Measurements from ENCODE around the gene RNF32.
"Not testable (repeated sequence)": the region's sequence is repeated elsewhere in the genome, so short reads cannot be mapped to it uniquely, and the experiment has no call there.

- not testable (repeated sequence) for TF ChIP-seq TCF7 (CRISPR knock-in tag; IDR thresholded peaks at IDR 0.05; ENCODE audit: low read depth)
- TF ChIP-seq, protein P1, sequence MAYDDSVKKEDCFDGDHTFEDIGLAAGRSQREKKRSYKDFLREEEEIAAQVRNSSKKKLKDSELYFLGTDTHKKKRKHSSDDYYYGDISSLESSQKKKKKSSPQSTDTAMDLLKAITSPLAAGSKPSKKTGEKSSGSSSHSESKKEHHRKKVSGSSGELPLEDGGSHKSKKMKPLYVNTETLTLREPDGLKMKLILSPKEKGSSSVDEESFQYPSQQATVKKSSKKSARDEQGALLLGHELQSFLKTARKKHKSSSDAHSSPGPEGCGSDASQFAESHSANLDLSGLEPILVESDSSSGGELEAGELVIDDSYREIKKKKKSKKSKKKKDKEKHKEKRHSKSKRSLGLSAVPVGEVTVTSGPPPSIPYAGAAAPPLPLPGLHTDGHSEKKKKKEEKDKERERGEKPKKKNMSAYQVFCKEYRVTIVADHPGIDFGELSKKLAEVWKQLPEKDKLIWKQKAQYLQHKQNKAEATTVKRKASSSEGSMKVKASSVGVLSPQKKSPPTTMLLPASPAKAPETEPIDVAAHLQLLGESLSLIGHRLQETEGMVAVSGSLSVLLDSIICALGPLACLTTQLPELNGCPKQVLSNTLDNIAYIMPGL (CRISPR knock-in tag; IDR thresholded peaks at IDR 0.05): not testable (repeated sequence)
These were observed 57.9 kb downstream of the RNF32 start for GRCh38 chr7:156698512-156698911.

Measured in WTC11 (cell line).